DOHH2 (cell line): ENCODE measurements around the gene RPTOR.

ENCODE experiments used
- H3F3A ChIP-seq: fragments of 200-600 bp; sonication (generic), shearing (Covaris generic); 2 replicates; pipeline ENCODE4 v1.6.0; 2016; ENCODE audit warnings: antibody characterized with exemption, mild to moderate bottlenecking; ENCODE audit not compliant: control insufficient read depth, insufficient read depth
- H3K27ac ChIP-seq: fragments of 200-600 bp; sonication (generic); 2 replicates; pipeline ENCODE4 v1.5.1; 2014; ENCODE audit warnings: low read depth, mild to moderate bottlenecking, low read length, moderate library complexity
- H3K27me3 ChIP-seq: fragments of 200-600 bp; sonication (generic); 2 replicates; pipeline ENCODE4 v1.6.1; 2014; ENCODE audit warnings: mild to moderate bottlenecking, low read length, mixed read lengths; ENCODE audit not compliant: control insufficient read depth
- H3K36me3 ChIP-seq: fragments of 200-600 bp; sonication (generic); 2 replicates; pipeline ENCODE4 v1.6.1; 2014; ENCODE audit warnings: mild to moderate bottlenecking, low read length, moderate library complexity, mixed read lengths; ENCODE audit not compliant: control insufficient read depth
- H3K4me1 ChIP-seq: fragments of 200-600 bp; sonication (generic); 2 replicates; pipeline ENCODE4 v1.6.1; 2014; ENCODE audit warnings: mild to moderate bottlenecking, low read length, mixed read lengths; ENCODE audit not compliant: control insufficient read depth
- H3K4me2 ChIP-seq: fragments of 200-600 bp; sonication (generic); 2 replicates; pipeline ENCODE4 v1.6.0; 2014; ENCODE audit warnings: mild to moderate bottlenecking, low read length, moderate library complexity
- H3K4me3 ChIP-seq: fragments of 200-600 bp; sonication (generic); 2 replicates; pipeline ENCODE4 v1.5.1; 2014; ENCODE audit warnings: mild to moderate bottlenecking, low read length, mixed read lengths
- H3K79me2 ChIP-seq: fragments of 200-600 bp; sonication (generic); 2 replicates; pipeline ENCODE4 v1.6.1; 2014; ENCODE audit warnings: mild to moderate bottlenecking, low read length, mixed read lengths; ENCODE audit not compliant: control insufficient read depth
- H3K9me2 ChIP-seq: fragments of 200-600 bp; sonication (generic); replicated peaks from 2 replicates; pipeline ENCODE4 v1.6.1; 2014; ENCODE audit warnings: mild to moderate bottlenecking, low read length, mixed read lengths; ENCODE audit not compliant: control insufficient read depth
- H3K9me3 ChIP-seq: fragments of 200-600 bp; sonication (generic); 2 replicates; pipeline ENCODE4 v1.6.1; 2014; ENCODE audit warnings: antibody characterized with exemption, low read length, mixed read lengths; ENCODE audit not compliant: control insufficient read depth, insufficient read depth
- H4K20me1 ChIP-seq: fragments of 200-600 bp; sonication (generic); 2 replicates; pipeline ENCODE4 v1.6.0; 2014; ENCODE audit warnings: low read depth, mild to moderate bottlenecking, antibody characterized with exemption, low read length, moderate library complexity; ENCODE audit not compliant: control insufficient read depth, insufficient read depth
- CTCF ChIP-seq: fragments of 200-600 bp; sonication (generic); IDR thresholded peaks from one replicate; pipeline ENCODE4 v1.5.1; 2014; ENCODE audit warnings: antibody characterized with exemption, mild to moderate bottlenecking, low read depth, low read length; ENCODE audit not compliant: poor library complexity, severe bottlenecking
- EZH2phosphoT487 ChIP-seq: fragments of 200-600 bp; sonication (generic); IDR thresholded peaks from 2 replicates; pipeline ENCODE4 v1.6.1; 2017; ENCODE audit warnings: borderline replicate concordance, mild to moderate bottlenecking, antibody characterized with exemption, low read length, moderate library complexity, mixed read lengths

RPTOR gene

GRCh38 chr17:80937462-80938381 is 393.1 kb downstream of the RPTOR start:
- H3K4me1 ChIP-seq = no peaks in the 10 kb centered on the region

GRCh38 chr17:80938556-80938955 is 393.9 kb downstream of the RPTOR start:
- Histone ChIP-seq H3K27me3 (no peaks in the 10 kb centered on the region), H3K4me2 (no peak overlapping the region), H3K36me3 (peaks cover 3% of the 10 kb centered on the region; the same call in 1 of the 2 replicates), H3K27ac (no peak overlapping the region), H3K9me3 (no peaks in the 10 kb centered on the region), H4K20me1 (no peaks in the 10 kb centered on the region), H3K9me2 (no peaks in the 10 kb centered on the region), H3F3A (no peaks in the 10 kb centered on the region), H3K4me3 (no peak overlapping the region), H3K79me2 (no peaks in the 10 kb centered on the region), H3K4me1 (no peaks in the 10 kb centered on the region)
- TF ChIP-seq EZH2phosphoT487 = no peak
- no peak for TF ChIP-seq CTCF

More at GRCh38 chr17:80937462-80938381, 393.1 kb downstream of the RPTOR start:
- no peaks in the 10 kb centered on the region for H3K27me3 ChIP-seq
- TF ChIP-seq EZH2phosphoT487 (no peak), CTCF (no peak)
- peaks cover 3% of the 10 kb centered on the region; the same call in 1 of the 2 replicates for H3K36me3 ChIP-seq
- H3K9me2 ChIP-seq = no peaks in the 10 kb centered on the region
- H3K4me3 ChIP-seq = no peak overlapping the region
- no peaks in the 10 kb centered on the region for H3F3A ChIP-seq
- H4K20me1 ChIP-seq = no peaks in the 10 kb centered on the region
- H3K79me2 ChIP-seq = no peaks in the 10 kb centered on the region
- H3K9me3 ChIP-seq = no peaks in the 10 kb centered on the region
- no peak overlapping the region for H3K27ac ChIP-seq
- H3K4me2 ChIP-seq = no peak overlapping the region

- no peak overlapping the region for H3K27ac ChIP-seq
- no peaks in the 10 kb centered on the region for H3K9me3 ChIP-seq
- H3K9me2 ChIP-seq = no peaks in the 10 kb centered on the region
- no peaks in the 10 kb centered on the region for H4K20me1 ChIP-seq
- TF ChIP-seq EZH2phosphoT487 (no peak), CTCF (no peak)
- no peak overlapping the region for H3K4me3 ChIP-seq
- H3K4me1 ChIP-seq = no peaks in the 10 kb centered on the region
- no peaks in the 10 kb centered on the region for H3K79me2 ChIP-seq
- no peaks in the 10 kb centered on the region for H3F3A ChIP-seq
- peaks cover 3% of the 10 kb centered on the region; the same call in 1 of the 2 replicates for H3K36me3 ChIP-seq
- no peak overlapping the region for H3K4me2 ChIP-seq
- H3K27me3 ChIP-seq = no peaks in the 10 kb centered on the region
Measured at GRCh38 chr17:80939151-80940145, 394.8 kb downstream of the RPTOR start.
